ENCODE results near the gene UGT1A9.

DNA sequence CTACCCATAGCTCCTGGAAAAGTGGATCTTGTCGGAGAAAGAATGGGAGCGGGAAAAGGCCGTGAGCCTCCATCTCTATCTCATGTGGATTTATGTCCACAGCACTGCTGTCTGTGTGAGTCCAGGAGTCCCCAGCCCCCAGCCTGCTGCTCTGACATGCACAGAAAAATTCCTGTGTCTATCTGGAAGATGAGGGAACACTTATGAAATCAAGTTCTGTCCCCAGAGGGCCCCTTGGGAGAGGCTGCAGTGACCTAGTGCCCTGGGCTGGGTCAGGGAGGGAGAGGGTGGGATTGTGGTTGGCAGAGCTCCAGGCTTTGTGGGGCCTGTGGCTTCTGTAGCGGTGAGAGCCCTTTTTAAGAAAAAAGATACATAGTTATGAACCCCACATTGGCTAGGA, 145.1 kb downstream of the UGT1A9 start:
- TF ChIP-seq CTCF (conservative IDR thresholded peaks at IDR 0.05 in 1 of 2, IDR thresholded peaks at IDR 0.05 in 1 of 2; ENCODE audit: extremely low read depth in 1 of 2, insufficient read depth in 1 of 2, low read depth in 1 of 2, low read length in 2 of 2) (no peak), EZH2 (IDR thresholded peaks at IDR 0.05; ENCODE audit: borderline replicate concordance, low read length) (no peak)

Data from mammary epithelial cell (primary cell).